BJ (cell line): ENCODE data around the gene GHDC. TPM values are rescaled to one million over a fixed set of nuclear protein-coding genes. Genes with fewer than 3 reads are reported as not detected.

ENCODE experiments used
- CTCF ChIA-PET: fragments of 350-600 bp; formaldehyde crosslinking; extraction: SDS; loops from one replicate; lab custom pipeline; 2021; ENCODE audit warnings: antibody characterized with exemption, inconsistent platforms; lab: Yijun Ruan, JAX
- POLR2A ChIA-PET: fragments of 300-600 bp; sonication (Branson Sonifier 250); formaldehyde crosslinking; extraction: SDS; loops from one replicate; lab custom pipeline; 2021; ENCODE audit warnings: antibody characterized with exemption; lab: Charles Lee
- DNase-seq: peaks from one replicate; pipeline ENCODE4 v3.0.0-alpha.2; 2011; ENCODE audit warnings: low read depth
- H3K27me3 ChIP-seq: 2 replicates; pipeline ENCODE4 v1.6.0; 2011; ENCODE audit warnings: low read length; ENCODE audit not compliant: control insufficient read depth, insufficient read depth
- H3K36me3 ChIP-seq: 2 replicates; pipeline ENCODE4 v1.5.1; 2011; ENCODE audit warnings: low read length; ENCODE audit not compliant: control insufficient read depth, insufficient read depth
- H3K4me3 ChIP-seq: 2 replicates; pipeline ENCODE4 v1.5.1; 2011; ENCODE audit warnings: low read depth, mild to moderate bottlenecking, control low read depth, low read length
- CTCF ChIP-seq: IDR thresholded peaks from 2 replicates; pipeline ENCODE4 v1.5.1; 2011; ENCODE audit warnings: low read depth, mild to moderate bottlenecking, control low read depth, inconsistent platforms, low read length, moderate library complexity; ENCODE audit not compliant: insufficient read depth
- polyA plus RNA-seq: library from polyadenylated mRNA; depleted of rRNA; stranded (reverse); fragments of >200 nt; gene quantifications from 2 replicates; pipeline ENCODE4 v1.2.3, GENCODE V29; 2011

Gene GHDC
- polyA plus RNA-seq, 1 experiment = 16.5 TPM

GRCh38 chr17:42185621-42185930, 8.7 kb downstream of the GHDC start:
- no peaks in the 10 kb centered on the region for H3K36me3 ChIP-seq
- no peak for TF ChIP-seq CTCF
- no peak for DNase-seq
- H3K27me3 ChIP-seq = peaks cover 7% of the 10 kb centered on the region
- H3K4me3 ChIP-seq = no peak overlapping the region
- ChIA-PET POLR2A (no interaction called here), CTCF (interaction anchor here (1.6 to 4.0 kb wide), 2 partner anchors 9 to 90 kb away, joined by 3 to 35 read pairs; partner anchors contain the start of gene GHDC)

GRCh38 chr17:42184713-42185620, 9.3 kb downstream of the GHDC start, which contains the start of gene HCRT:
HCRT (minus strand) TSS chr17:42185452; CDS start chr17:42185365, 87 bp downstream.
- POLR2A ChIA-PET = no interaction called here
- CTCF ChIA-PET = interaction anchor here (0.9 to 4.7 kb wide), 9 partner anchors 10 to 345 kb away, joined by 3 to 35 read pairs (median 3); partner anchors contain the start of genes GHDC and KAT2A
- Histone ChIP-seq H3K4me3 (peak within 1 kb of the TSS; percentile 27), H3K36me3 (no peaks in the 10 kb centered on the region), H3K27me3 (peaks cover 13% of the 10 kb centered on the region)
- DNase-seq = no peak
- TF ChIP-seq CTCF = no peak

GRCh38 chr17:42183741-42184711, 10.3 kb downstream of the GHDC start:
- no peaks in the 10 kb centered on the region for H3K36me3 ChIP-seq
- TF ChIP-seq CTCF = peak; percentile 59
- POLR2A ChIA-PET = no interaction called here
- DNase-seq = no peak
- H3K4me3 ChIP-seq = peak overlapping the region; percentile 46
- H3K27me3 ChIP-seq = peaks cover 21% of the 10 kb centered on the region
- CTCF ChIA-PET = interaction anchor here (0.6 to 4.7 kb wide), 11 partner anchors 11 to 346 kb away, joined by 3 to 35 read pairs (median 3); partner anchors contain the start of genes GHDC and KAT2A

- ChIA-PET POLR2A (no interaction called here), CTCF (interaction anchor here (0.9 to 4.7 kb wide), 4 partner anchors 12 to 65 kb away, joined by 3 to 35 read pairs (median 18); partner anchors contain the start of genes GHDC and KAT2A)
- no peak for TF ChIP-seq CTCF
- DNase-seq = no peak
- no peaks in the 10 kb centered on the region for H3K36me3 ChIP-seq
- peaks cover 25% of the 10 kb centered on the region for H3K27me3 ChIP-seq
- H3K4me3 ChIP-seq = peak overlapping the region; percentile 46; the same call in 1 of the 2 replicates
Observed at GRCh38 chr17:42182927-42183734, 11.2 kb downstream of the GHDC start.
